ENCODE results near the gene LRG1. TPM values are rescaled to one million over a fixed set of nuclear protein-coding genes. Genes with fewer than 3 reads are reported as not detected.

LRG1 gene
- total RNA-seq, 1 donor from 2014 or later: 1.2 TPM

DNA sequence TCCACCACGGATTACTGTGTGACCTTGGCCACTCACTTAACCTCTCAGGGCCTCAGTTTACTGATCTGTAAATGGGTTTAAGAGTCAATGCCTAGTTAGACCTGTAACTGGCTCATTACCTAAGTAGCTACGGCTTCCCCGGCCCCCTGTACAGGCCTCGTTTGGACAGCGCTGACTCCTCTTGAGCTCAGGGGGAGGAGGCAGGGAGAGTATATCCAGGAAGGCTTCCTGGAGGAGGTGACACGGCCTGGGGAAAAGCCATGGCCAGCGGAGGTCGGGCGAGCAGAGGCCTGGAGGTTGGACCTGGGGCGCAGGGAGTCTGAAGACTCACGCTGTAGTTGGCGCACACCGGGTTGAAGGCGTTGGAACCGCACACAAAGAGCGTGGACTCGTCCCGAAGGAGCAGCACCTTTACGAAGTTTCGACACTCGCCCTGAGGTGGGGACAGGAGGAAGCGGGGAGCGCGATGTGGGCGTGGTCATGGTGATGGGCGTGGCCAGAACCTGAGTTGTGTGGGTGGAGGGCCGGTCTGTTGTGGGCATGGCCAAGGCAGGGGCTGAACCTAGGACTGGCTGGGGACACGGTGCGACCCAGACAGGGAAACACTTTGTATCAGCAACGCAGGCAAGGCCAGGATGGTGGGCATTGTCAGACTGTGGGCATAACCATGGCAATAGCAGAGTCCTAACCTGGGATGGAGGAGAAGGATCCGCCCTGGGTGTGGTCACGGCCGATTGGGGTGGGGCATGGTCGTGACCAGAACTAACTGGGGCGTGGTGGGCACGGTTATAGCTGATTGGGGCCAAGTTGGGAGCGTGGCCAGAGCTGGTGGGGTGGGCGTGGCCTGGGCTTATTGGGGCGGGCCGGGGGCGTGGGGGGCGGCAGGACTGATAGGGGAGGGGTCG is 16.1 kb upstream of the LRG1 start:
- Mint-ChIP-seq H3K4me1 (ENCODE audit: unreplicated experiment) (no peaks in the 10 kb centered on the region), H3K27me3 (no peaks in the 10 kb centered on the region), H3K4me3 (no peak overlapping the region), H3K36me3 (no peaks in the 10 kb centered on the region), H3K9me3 (no peaks in the 10 kb centered on the region), H3K27ac (no peak overlapping the region)
- no peak for DNase-seq (ENCODE audit: extremely low spot score, unreplicated experiment)
- TF ChIP-seq, protein P1, sequence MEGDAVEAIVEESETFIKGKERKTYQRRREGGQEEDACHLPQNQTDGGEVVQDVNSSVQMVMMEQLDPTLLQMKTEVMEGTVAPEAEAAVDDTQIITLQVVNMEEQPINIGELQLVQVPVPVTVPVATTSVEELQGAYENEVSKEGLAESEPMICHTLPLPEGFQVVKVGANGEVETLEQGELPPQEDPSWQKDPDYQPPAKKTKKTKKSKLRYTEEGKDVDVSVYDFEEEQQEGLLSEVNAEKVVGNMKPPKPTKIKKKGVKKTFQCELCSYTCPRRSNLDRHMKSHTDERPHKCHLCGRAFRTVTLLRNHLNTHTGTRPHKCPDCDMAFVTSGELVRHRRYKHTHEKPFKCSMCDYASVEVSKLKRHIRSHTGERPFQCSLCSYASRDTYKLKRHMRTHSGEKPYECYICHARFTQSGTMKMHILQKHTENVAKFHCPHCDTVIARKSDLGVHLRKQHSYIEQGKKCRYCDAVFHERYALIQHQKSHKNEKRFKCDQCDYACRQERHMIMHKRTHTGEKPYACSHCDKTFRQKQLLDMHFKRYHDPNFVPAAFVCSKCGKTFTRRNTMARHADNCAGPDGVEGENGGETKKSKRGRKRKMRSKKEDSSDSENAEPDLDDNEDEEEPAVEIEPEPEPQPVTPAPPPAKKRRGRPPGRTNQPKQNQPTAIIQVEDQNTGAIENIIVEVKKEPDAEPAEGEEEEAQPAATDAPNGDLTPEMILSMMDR (conservative IDR thresholded peaks at IDR 0.05): no peak

DNA sequence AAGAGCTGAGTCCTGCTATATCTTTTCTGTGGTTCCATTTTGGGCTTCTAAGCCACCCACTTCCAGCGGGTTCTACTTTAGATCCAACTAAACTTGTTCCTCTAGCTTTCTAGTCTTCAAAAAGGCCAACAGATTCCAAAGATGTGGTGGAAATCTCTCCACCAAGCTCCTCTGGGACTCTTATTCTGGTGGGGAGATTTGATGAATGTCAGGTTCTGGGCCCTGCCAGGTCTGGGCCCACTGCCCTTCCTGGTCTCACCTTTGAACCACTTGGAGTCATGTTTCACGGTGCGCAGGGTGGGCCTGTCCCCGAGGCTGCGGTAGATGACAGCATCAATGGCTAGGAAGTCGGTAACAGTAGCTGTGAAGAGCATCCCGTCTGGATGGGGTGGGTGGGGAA is 14.9 kb upstream of the LRG1 start:
- Mint-ChIP-seq H3K9me3 (no peaks in the 10 kb centered on the region), H3K27me3 (no peaks in the 10 kb centered on the region), H3K27ac (no peak overlapping the region), H3K4me3 (no peak overlapping the region), H3K4me1 (ENCODE audit: unreplicated experiment) (no peaks in the 10 kb centered on the region), H3K36me3 (no peaks in the 10 kb centered on the region)
- TF ChIP-seq, protein P1 (conservative IDR thresholded peaks at IDR 0.05): no peak
- DNase-seq (ENCODE audit: extremely low spot score, unreplicated experiment): no peak

DNA sequence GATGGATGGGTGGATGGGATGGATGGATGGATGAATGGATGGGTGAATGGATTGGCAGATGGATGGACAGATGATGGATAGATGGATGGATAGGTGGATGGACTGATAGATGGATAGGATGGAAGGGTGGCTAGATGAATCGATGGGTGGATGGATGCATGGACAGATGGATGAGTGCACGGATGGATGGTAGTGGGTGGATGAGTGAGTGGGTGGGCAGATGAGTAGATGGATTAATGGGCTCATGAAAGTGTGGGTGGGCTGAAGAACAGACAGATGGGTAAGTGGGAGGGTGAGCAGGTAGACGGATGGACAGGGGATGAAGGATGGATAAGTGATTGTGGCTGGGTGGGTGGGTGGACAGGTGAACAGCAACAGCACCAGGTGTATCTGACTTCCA is 13.9 kb upstream of the LRG1 start:
- TF ChIP-seq, protein P1 (conservative IDR thresholded peaks at IDR 0.05): no peak
- Mint-ChIP-seq H3K27me3 (no peaks in the 10 kb centered on the region), H3K36me3 (no peaks in the 10 kb centered on the region), H3K4me1 (ENCODE audit: unreplicated experiment) (no peaks in the 10 kb centered on the region), H3K9me3 (no peaks in the 10 kb centered on the region), H3K4me3 (no peak overlapping the region), H3K27ac (no peak overlapping the region)
- DNase-seq (ENCODE audit: extremely low spot score, unreplicated experiment): no peak

DNA sequence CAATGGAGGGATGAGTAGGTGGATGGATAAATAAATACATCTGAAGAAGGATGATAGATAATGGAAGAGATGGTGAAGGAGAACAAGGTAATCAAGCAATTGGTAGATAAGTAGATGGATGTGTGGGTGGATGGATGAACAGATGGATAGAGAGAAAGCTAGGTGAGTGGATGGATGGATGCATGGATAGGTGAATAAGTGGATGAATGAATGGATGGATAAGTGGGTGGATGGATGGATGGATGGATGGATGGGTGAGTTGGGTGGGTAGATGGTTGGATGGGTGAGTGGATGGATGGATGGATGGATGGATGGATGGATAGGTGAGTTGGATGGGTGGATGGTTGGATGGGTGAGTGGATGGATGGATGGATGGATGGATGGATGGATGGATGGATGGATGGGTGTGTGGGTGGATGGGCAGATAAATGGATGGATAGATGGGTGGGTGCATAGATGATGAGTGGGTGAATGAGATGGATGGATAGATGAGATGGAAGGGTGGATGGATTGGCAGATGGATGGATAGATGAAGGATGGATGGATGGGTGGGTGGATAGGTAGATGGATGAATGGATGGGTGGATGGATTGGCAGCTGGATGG is 13.4 kb upstream of the LRG1 start:
- no peaks in the 10 kb centered on the region for H3K9me3 Mint-ChIP-seq
- no peaks in the 10 kb centered on the region for H3K4me1 Mint-ChIP-seq (ENCODE audit: unreplicated experiment)
- TF ChIP-seq, protein P1 (conservative IDR thresholded peaks at IDR 0.05): no peak
- DNase-seq (ENCODE audit: extremely low spot score, unreplicated experiment): no peak
- no peaks in the 10 kb centered on the region for H3K27me3 Mint-ChIP-seq
- H3K36me3 Mint-ChIP-seq: no peaks in the 10 kb centered on the region
- no peak overlapping the region for H3K4me3 Mint-ChIP-seq
- no peak overlapping the region for H3K27ac Mint-ChIP-seq

DNA sequence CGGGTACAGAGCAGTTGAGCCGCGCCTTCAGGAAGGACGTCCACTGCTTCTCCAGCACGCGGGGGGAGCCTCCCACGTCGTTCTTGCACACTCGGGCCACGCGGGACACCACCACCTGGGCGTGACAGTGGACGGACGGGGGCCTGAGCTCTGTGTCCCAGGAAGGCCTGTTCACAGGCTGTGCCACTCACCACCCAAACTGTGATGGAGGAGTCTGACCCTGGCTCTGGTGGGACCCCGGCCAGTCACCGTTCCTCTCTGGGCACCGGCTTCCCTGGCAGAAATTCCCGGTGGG is 12.6 kb upstream of the LRG1 start:
- Mint-ChIP-seq H3K27ac (no peak overlapping the region), H3K4me3 (no peak overlapping the region), H3K9me3 (no peaks in the 10 kb centered on the region), H3K36me3 (no peaks in the 10 kb centered on the region), H3K27me3 (no peaks in the 10 kb centered on the region), H3K4me1 (ENCODE audit: unreplicated experiment) (no peaks in the 10 kb centered on the region)
- no peak for DNase-seq (ENCODE audit: extremely low spot score, unreplicated experiment)
- TF ChIP-seq, protein P1 (conservative IDR thresholded peaks at IDR 0.05): no peak

Measured in type B pancreatic cell (in vitro differentiated cells).